ENCODE measurements around the gene KIF5C. TPM values are rescaled to one million over a fixed set of nuclear protein-coding genes. Genes with fewer than 3 reads are reported as not detected.

Gene KIF5C
- 0.11 and 0.13 TPM in 2 replicates for total RNA-seq (2014; rRNA removed; shearing (Covaris generic))
- 0.19 and 0.22 TPM in 2 replicates for polyA plus RNA-seq (2016; fragmentation: Nextera tagmentation; extraction: Ambion mirVana)

DNA sequence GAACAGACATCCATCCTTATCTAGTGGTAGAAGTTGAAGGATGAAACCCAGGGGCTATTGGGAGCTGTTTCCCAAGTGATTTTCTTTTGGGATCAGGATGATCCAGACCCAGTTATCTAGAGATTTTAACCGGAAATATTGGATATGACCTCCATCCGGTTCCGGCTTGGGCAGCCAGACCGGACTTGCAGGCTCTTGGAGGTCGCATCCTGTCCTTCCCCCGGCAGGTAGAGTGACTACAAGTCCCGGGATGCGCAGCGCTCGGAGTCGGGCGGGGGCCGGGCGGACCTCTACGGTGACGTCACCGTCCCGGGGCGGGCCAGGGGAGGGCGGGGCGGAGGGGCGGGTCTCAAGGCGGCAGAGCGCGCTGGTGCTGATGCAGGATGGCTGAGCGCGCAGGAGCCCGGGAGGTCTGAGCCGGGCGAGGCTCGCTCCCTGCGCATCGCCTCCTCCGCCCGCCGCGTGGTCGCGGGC is at the start of gene KIF5C:
KIF5C (plus strand) TSS at position 360 of the 474 bp plus-strand sequence. CDS start 391 bp downstream, outside the sequence.
- H3K9me3 ChIP-seq (ENCODE audit: low read depth), result no peaks in the 10 kb centered on the region
- no peaks in the 10 kb centered on the region for H3K9me2 ChIP-seq (ENCODE audit: insufficient read depth)
- H3K79me2 ChIP-seq (ENCODE audit: insufficient read depth), result no peaks in the 10 kb centered on the region
- no peak within 1 kb of the TSS for H3K9ac ChIP-seq
- no peak within 1 kb of the TSS for H3K27ac ChIP-seq
- peaks cover 26% of the 10 kb centered on the region for H3K27me3 ChIP-seq (replicated peaks; ENCODE audit: insufficient read depth)
- WGBS, 2 experiments (ENCODE audit: low coverage in 1 of 2, low lambda C conversion rate in 2 of 2, missing lambda C conversion rate in 2 of 2), result 2% methylated on average over 12 to 29 of the region's 39 CpGs
- TF ChIP-seq EZH2phosphoT487 (IDR thresholded peaks at IDR 0.05; ENCODE audit: insufficient read depth, low read depth), result no peak
- no peak for TF ChIP-seq EZH2 (IDR thresholded peaks at IDR 0.05; ENCODE audit: insufficient read depth, poor library complexity, severe bottlenecking)
- H3K36me3 ChIP-seq (ENCODE audit: low read depth), result no peaks in the 10 kb centered on the region
- no peaks in the 10 kb centered on the region for H3K4me1 ChIP-seq (ENCODE audit: insufficient read depth)
- no peaks in the 10 kb centered on the region for H3F3A ChIP-seq (ENCODE audit: insufficient read depth)
- peak within 1 kb of the TSS; percentile 46 for H3K4me3 ChIP-seq
- H4K20me1 ChIP-seq (ENCODE audit: insufficient read depth), result no peaks in the 10 kb centered on the region
- in situ Hi-C loops (cut with MboI), result no loop called here
- peak; percentile 85 for DNase-seq
- peak within 1 kb of the TSS; percentile 56 for H3K4me2 ChIP-seq (ENCODE audit: unreplicated experiment)
- H2AFZ ChIP-seq, result peak within 1 kb of the TSS; percentile 59

- Histone ChIP-seq H3K36me3 (ENCODE audit: low read depth) (no peaks in the 10 kb centered on the region), H3K4me3 (no peak overlapping the region), H3K9me3 (ENCODE audit: low read depth) (no peaks in the 10 kb centered on the region), H3F3A (ENCODE audit: insufficient read depth) (no peaks in the 10 kb centered on the region), H3K4me1 (ENCODE audit: insufficient read depth) (no peaks in the 10 kb centered on the region), H2AFZ (no peak overlapping the region), H3K27me3 (replicated peaks; ENCODE audit: insufficient read depth) (no peaks in the 10 kb centered on the region), H3K9ac (no peak overlapping the region), H4K20me1 (ENCODE audit: insufficient read depth) (no peaks in the 10 kb centered on the region), H3K79me2 (ENCODE audit: insufficient read depth) (no peaks in the 10 kb centered on the region), H3K27ac (no peak overlapping the region), H3K4me2 (ENCODE audit: unreplicated experiment) (no peak overlapping the region), H3K9me2 (ENCODE audit: insufficient read depth) (no peaks in the 10 kb centered on the region)
- TF ChIP-seq EZH2 (IDR thresholded peaks at IDR 0.05; ENCODE audit: insufficient read depth, poor library complexity, severe bottlenecking) (no peak), EZH2phosphoT487 (IDR thresholded peaks at IDR 0.05; ENCODE audit: insufficient read depth, low read depth) (no peak)
- DNase-seq, result no peak
- in situ Hi-C loops (cut with MboI), result no loop called here
These were observed 48.2 kb upstream of the KIF5C start for GRCh38 chr2:148826791-148827190.

GRCh38 chr2:148828941-148829340 is 46.1 kb upstream of the KIF5C start:
- WGBS, 2 experiments (ENCODE audit: low coverage in 1 of 2, low lambda C conversion rate in 2 of 2, missing lambda C conversion rate in 2 of 2), result 59 to 61% methylated on average over 2 of the region's 2 CpGs
- Histone ChIP-seq H4K20me1 (ENCODE audit: insufficient read depth) (no peaks in the 10 kb centered on the region), H3K9ac (no peak overlapping the region), H3K4me3 (no peak overlapping the region), H3K36me3 (ENCODE audit: low read depth) (no peaks in the 10 kb centered on the region), H3K27me3 (replicated peaks; ENCODE audit: insufficient read depth) (peaks cover 6% of the 10 kb centered on the region; the same call in 1 of the 2 replicates), H3K79me2 (ENCODE audit: insufficient read depth) (no peaks in the 10 kb centered on the region), H3K4me2 (ENCODE audit: unreplicated experiment) (no peak overlapping the region), H3K9me3 (ENCODE audit: low read depth) (no peaks in the 10 kb centered on the region), H2AFZ (no peak overlapping the region), H3K27ac (no peak overlapping the region), H3K9me2 (ENCODE audit: insufficient read depth) (no peaks in the 10 kb centered on the region), H3K4me1 (ENCODE audit: insufficient read depth) (no peaks in the 10 kb centered on the region), H3F3A (ENCODE audit: insufficient read depth) (no peaks in the 10 kb centered on the region)
- TF ChIP-seq EZH2phosphoT487 (IDR thresholded peaks at IDR 0.05; ENCODE audit: insufficient read depth, low read depth), result no peak
- TF ChIP-seq EZH2 (IDR thresholded peaks at IDR 0.05; ENCODE audit: insufficient read depth, poor library complexity, severe bottlenecking), result no peak
- in situ Hi-C loops (cut with MboI), result no loop called here
- DNase-seq, result no peak

DNA sequence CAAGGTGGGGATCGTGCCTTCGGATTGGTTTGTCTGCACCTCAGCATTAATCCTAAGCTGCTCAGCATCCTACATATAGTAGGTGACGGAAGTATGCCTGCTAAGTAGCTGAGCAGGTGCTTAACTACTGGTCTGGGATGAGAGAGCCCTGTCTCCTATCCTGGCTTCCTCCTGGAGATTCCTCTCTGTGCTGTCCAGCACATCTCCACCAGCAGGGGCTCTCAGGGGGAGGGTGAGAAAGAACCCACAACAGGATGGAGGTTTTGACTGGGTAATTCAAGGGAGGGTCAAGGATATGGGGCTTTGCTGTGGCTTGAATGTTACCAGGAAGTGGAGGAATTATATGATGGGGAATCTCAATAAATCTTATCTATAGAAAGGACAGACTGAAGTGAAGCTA is 45.4 kb upstream of the KIF5C start:
- WGBS, 2 experiments (ENCODE audit: low coverage in 1 of 2, low lambda C conversion rate in 2 of 2, missing lambda C conversion rate in 2 of 2), result 62 to 69% methylated on average over 3 of the region's 3 CpGs
- no peak for DNase-seq
- Histone ChIP-seq H3K9me2 (ENCODE audit: insufficient read depth) (no peaks in the 10 kb centered on the region), H3K79me2 (ENCODE audit: insufficient read depth) (no peaks in the 10 kb centered on the region), H4K20me1 (ENCODE audit: insufficient read depth) (no peaks in the 10 kb centered on the region), H3K36me3 (ENCODE audit: low read depth) (no peaks in the 10 kb centered on the region), H3K4me2 (ENCODE audit: unreplicated experiment) (no peak overlapping the region), H3K4me3 (no peak overlapping the region), H3K4me1 (ENCODE audit: insufficient read depth) (no peaks in the 10 kb centered on the region), H3F3A (ENCODE audit: insufficient read depth) (no peaks in the 10 kb centered on the region), H3K27ac (no peak overlapping the region), H3K9ac (no peak overlapping the region), H3K27me3 (replicated peaks; ENCODE audit: insufficient read depth) (peaks cover 6% of the 10 kb centered on the region; the same call in 1 of the 2 replicates), H2AFZ (no peak overlapping the region), H3K9me3 (ENCODE audit: low read depth) (no peaks in the 10 kb centered on the region)
- in situ Hi-C loops (cut with MboI), result no loop called here
- TF ChIP-seq EZH2phosphoT487 (IDR thresholded peaks at IDR 0.05; ENCODE audit: insufficient read depth, low read depth) (no peak), EZH2 (IDR thresholded peaks at IDR 0.05; ENCODE audit: insufficient read depth, poor library complexity, severe bottlenecking) (no peak)

GRCh38 chr2:148832637-148833036 is 42.4 kb upstream of the KIF5C start:
- TF ChIP-seq EZH2phosphoT487 (IDR thresholded peaks at IDR 0.05; ENCODE audit: insufficient read depth, low read depth) (no peak), EZH2 (IDR thresholded peaks at IDR 0.05; ENCODE audit: insufficient read depth, poor library complexity, severe bottlenecking) (no peak)
- no peak overlapping the region for H3K27ac ChIP-seq
- H3K27me3 ChIP-seq (replicated peaks; ENCODE audit: insufficient read depth), result peaks cover 6% of the 10 kb centered on the region; the same call in 1 of the 2 replicates
- H3F3A ChIP-seq (ENCODE audit: insufficient read depth), result no peaks in the 10 kb centered on the region
- H3K79me2 ChIP-seq (ENCODE audit: insufficient read depth), result no peaks in the 10 kb centered on the region
- no peak overlapping the region for H3K9ac ChIP-seq
- H3K9me3 ChIP-seq (ENCODE audit: low read depth), result no peaks in the 10 kb centered on the region
- no peaks in the 10 kb centered on the region for H3K36me3 ChIP-seq (ENCODE audit: low read depth)
- H4K20me1 ChIP-seq (ENCODE audit: insufficient read depth), result no peaks in the 10 kb centered on the region
- no peak overlapping the region for H3K4me3 ChIP-seq
- no peaks in the 10 kb centered on the region for H3K9me2 ChIP-seq (ENCODE audit: insufficient read depth)
- WGBS, 2 experiments (ENCODE audit: low coverage in 1 of 2, low lambda C conversion rate in 2 of 2, missing lambda C conversion rate in 2 of 2), result 59 to 60% methylated on average over 7 of the region's 7 CpGs
- H2AFZ ChIP-seq, result no peak overlapping the region
- no peak for DNase-seq
- no peak overlapping the region for H3K4me2 ChIP-seq (ENCODE audit: unreplicated experiment)
- H3K4me1 ChIP-seq (ENCODE audit: insufficient read depth), result no peaks in the 10 kb centered on the region
- in situ Hi-C loops (cut with MboI), result no loop called here

Measured in GM23248 (cell line).